Trophoblast cell (in vitro differentiated cells and primary cell): Measurements from ENCODE around the gene HPGDS.
A peak's percentile ranks its signal among the peaks of the same experiment; 100 is the strongest.

Experiments
- DNase-seq, 2 donors: peaks; one replicate each; pipeline ENCODE4 v3.0.0-alpha.2; 2016
- H2AFZ ChIP-seq: 2 replicates; pipeline ENCODE4 v1.6.1; 2013; ENCODE audit warnings: low read length, moderate library complexity, mild to moderate bottlenecking; ENCODE audit not compliant: insufficient read depth, poor library complexity
- H2AK5ac ChIP-seq: 2 replicates; pipeline ENCODE4 v1.6.1; 2013; ENCODE audit warnings: mild to moderate bottlenecking, low read length
- H2BK120ac ChIP-seq: 2 replicates; pipeline ENCODE4 v1.6.1; 2013; ENCODE audit warnings: low read length, mild to moderate bottlenecking, moderate library complexity; ENCODE audit not compliant: insufficient read depth, poor library complexity
- H2BK12ac ChIP-seq: 2 replicates; pipeline ENCODE4 v1.6.1; 2013; ENCODE audit warnings: mild to moderate bottlenecking, low read length, moderate library complexity
- H2BK5ac ChIP-seq: 2 replicates; pipeline ENCODE4 v1.6.1; 2013; ENCODE audit warnings: low read length, low read depth, moderate library complexity, mild to moderate bottlenecking; ENCODE audit not compliant: poor library complexity
- H3K14ac ChIP-seq: 2 replicates; pipeline ENCODE4 v1.6.1; 2013; ENCODE audit warnings: mild to moderate bottlenecking, low read length
- H3K18ac ChIP-seq: 2 replicates; pipeline ENCODE4 v1.6.1; 2013; ENCODE audit warnings: mild to moderate bottlenecking, low read length
- H3K23ac ChIP-seq: 2 replicates; pipeline ENCODE4 v1.6.1; 2013; ENCODE audit warnings: low read length
- H3K27ac ChIP-seq: 2 replicates; pipeline ENCODE4 v1.5.1; 2013; ENCODE audit warnings: low read depth, mild to moderate bottlenecking, inconsistent platforms, low read length, moderate library complexity
- H3K27me3 ChIP-seq: 2 replicates; pipeline ENCODE4 v1.6.1; 2013; ENCODE audit warnings: inconsistent platforms, mild to moderate bottlenecking, low read length, moderate library complexity; ENCODE audit not compliant: insufficient read depth
- H3K36me3 ChIP-seq, 2 experiments: 1 replicate in 1 of 2; 2 replicates in 1 of 2; pipeline ENCODE4 v1.6.1; 2013; ENCODE audit warnings: low read length in 2 of 2, mild to moderate bottlenecking in 2 of 2, moderate library complexity in 1 of 2; ENCODE audit not compliant: insufficient read depth in 2 of 2, control insufficient read depth in 1 of 2
- H3K4ac ChIP-seq: 2 replicates; pipeline ENCODE4 v1.6.1; 2013; ENCODE audit warnings: low read depth, mild to moderate bottlenecking, low read length, moderate library complexity
- H3K4me1 ChIP-seq, 2 experiments: 1 replicate in 1 of 2; 2 replicates in 1 of 2; pipeline ENCODE4 v1.6.1; 2013; ENCODE audit warnings: low read length in 2 of 2, mild to moderate bottlenecking in 2 of 2, moderate library complexity in 1 of 2; ENCODE audit not compliant: insufficient read depth in 2 of 2, control insufficient read depth in 1 of 2
- H3K4me2 ChIP-seq: 2 replicates; pipeline ENCODE4 v1.6.1; 2013; ENCODE audit warnings: inconsistent platforms, mild to moderate bottlenecking, low read length, moderate library complexity
- H3K4me3 ChIP-seq: 2 replicates; pipeline ENCODE4 v1.5.1; 2013; ENCODE audit warnings: mild to moderate bottlenecking, low read depth, low read length, inconsistent platforms
- H3K79me1 ChIP-seq: one replicate; pipeline ENCODE4 v1.6.1; 2013; ENCODE audit warnings: low read length
- H3K79me2 ChIP-seq: 2 replicates; pipeline ENCODE4 v1.6.1; 2013; ENCODE audit warnings: low read length, mild to moderate bottlenecking; ENCODE audit not compliant: control insufficient read depth, insufficient read depth, poor library complexity
- H3K9ac ChIP-seq: 2 replicates; pipeline ENCODE4 v1.6.1; 2013; ENCODE audit warnings: mild to moderate bottlenecking, low read length
- H3K9me3 ChIP-seq: 2 replicates; pipeline ENCODE4 v1.6.1; 2013; ENCODE audit warnings: low read depth, mild to moderate bottlenecking, control low read depth, inconsistent platforms, low read length; ENCODE audit not compliant: insufficient read depth
- H4K12ac ChIP-seq: 2 replicates; pipeline ENCODE4 v1.6.1; 2013; ENCODE audit warnings: low read depth, mild to moderate bottlenecking, low read length, moderate library complexity
- H4K8ac ChIP-seq: 2 replicates; pipeline ENCODE4 v1.6.1; 2013; ENCODE audit warnings: low read depth, mild to moderate bottlenecking, low read length, moderate library complexity
- H4K91ac ChIP-seq: one replicate; pipeline ENCODE4 v1.6.1; 2013; ENCODE audit warnings: low read depth, mild to moderate bottlenecking, low read length, moderate library complexity
- WGBS: extraction: QIAGEN DNeasy Blood & Tissue Kit; methylation state at CpG from one replicate; pipeline ENCODE4 v1.1.7; 2013; ENCODE audit warnings: missing lambda C conversion rate; ENCODE audit not compliant: insufficient read length, insufficient coverage; ENCODE audit errors: extremely low coverage; 5-methylcytosine and 5-hydroxymethylcytosine counted together

Gene HPGDS

GRCh38 chr4:94371290-94371689, 28.7 kb upstream of the HPGDS start:
- Histone ChIP-seq H3K4me1 (no peaks in the 10 kb centered on the region), H3K79me1 (no peaks in the 10 kb centered on the region), H4K12ac (no peak overlapping the region), H4K8ac (no peak overlapping the region), H3K9me3 (no peaks in the 10 kb centered on the region), H3K27ac (no peak overlapping the region), H2BK12ac (no peak overlapping the region), H3K9ac (no peak overlapping the region), H3K14ac (no peak overlapping the region), H2AFZ (no peak overlapping the region), H2BK5ac (no peak overlapping the region), H3K4me3 (no peak overlapping the region), H3K4me2 (no peak overlapping the region), H2BK120ac (no peak overlapping the region), H3K79me2 (no peaks in the 10 kb centered on the region), H4K91ac (no peak overlapping the region), H3K36me3 (no peaks in the 10 kb centered on the region), H3K4ac (no peak overlapping the region), H3K23ac (no peak overlapping the region), H3K18ac (no peak overlapping the region), H3K27me3 (no peaks in the 10 kb centered on the region), H2AK5ac (no peak overlapping the region)
- no peak for DNase-seq

DNA sequence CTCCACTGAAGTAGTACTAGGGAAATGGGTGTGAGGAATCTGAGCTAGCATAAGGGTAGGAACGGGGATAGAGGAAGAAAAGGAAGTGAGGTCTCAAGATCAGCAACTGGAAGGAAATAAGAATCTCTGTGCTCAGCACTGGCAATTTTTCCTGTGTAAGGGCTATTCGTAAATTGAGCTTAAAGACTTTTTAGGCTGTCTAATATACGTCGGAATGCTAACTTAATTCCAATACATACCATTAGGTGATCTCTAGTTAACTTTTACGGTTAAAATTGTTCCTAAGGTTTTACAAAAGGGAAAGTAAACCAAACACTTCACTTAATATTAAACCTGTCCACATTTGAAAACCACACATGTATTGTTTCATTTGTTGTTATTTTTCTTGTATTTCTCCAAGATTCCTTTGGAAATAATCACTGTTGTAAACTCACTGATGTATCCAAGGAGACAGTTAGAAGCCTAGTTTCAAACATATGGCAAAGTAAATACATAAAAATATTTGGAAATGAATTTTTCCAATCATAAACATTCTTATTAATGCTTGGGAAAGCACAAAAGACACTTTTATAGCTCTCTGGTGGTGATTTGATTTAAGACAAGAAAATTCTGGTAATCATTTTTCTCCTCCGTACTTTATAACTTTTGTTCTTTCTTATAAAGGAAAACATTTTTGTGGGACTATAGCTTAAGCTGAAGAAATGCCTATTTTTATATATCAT, 28.1 kb upstream of the HPGDS start:
- no peak overlapping the region for H3K4ac ChIP-seq
- no peaks in the 10 kb centered on the region for H3K36me3 ChIP-seq
- no peak overlapping the region for H4K91ac ChIP-seq
- no peak overlapping the region for H3K4me3 ChIP-seq
- no peaks in the 10 kb centered on the region for H3K79me2 ChIP-seq
- no peak for DNase-seq
- H3K23ac ChIP-seq = peak overlapping the region; percentile 85
- WGBS = no CpG with 5 or more reads among the region's 6 CpGs
- H3K27me3 ChIP-seq = no peaks in the 10 kb centered on the region
- H3K27ac ChIP-seq = no peak overlapping the region
- H3K18ac ChIP-seq = no peak overlapping the region
- H3K4me2 ChIP-seq = no peak overlapping the region
- H3K9me3 ChIP-seq = no peaks in the 10 kb centered on the region
- H2BK5ac ChIP-seq = no peak overlapping the region
- no peak overlapping the region for H2AK5ac ChIP-seq
- H4K8ac ChIP-seq = no peak overlapping the region
- H3K14ac ChIP-seq = no peak overlapping the region
- no peak overlapping the region for H2BK12ac ChIP-seq
- no peak overlapping the region for H2BK120ac ChIP-seq
- H2AFZ ChIP-seq = no peak overlapping the region
- H4K12ac ChIP-seq = no peak overlapping the region
- no peaks in the 10 kb centered on the region for H3K4me1 ChIP-seq
- H3K9ac ChIP-seq = no peak overlapping the region
- H3K79me1 ChIP-seq = no peaks in the 10 kb centered on the region

DNA sequence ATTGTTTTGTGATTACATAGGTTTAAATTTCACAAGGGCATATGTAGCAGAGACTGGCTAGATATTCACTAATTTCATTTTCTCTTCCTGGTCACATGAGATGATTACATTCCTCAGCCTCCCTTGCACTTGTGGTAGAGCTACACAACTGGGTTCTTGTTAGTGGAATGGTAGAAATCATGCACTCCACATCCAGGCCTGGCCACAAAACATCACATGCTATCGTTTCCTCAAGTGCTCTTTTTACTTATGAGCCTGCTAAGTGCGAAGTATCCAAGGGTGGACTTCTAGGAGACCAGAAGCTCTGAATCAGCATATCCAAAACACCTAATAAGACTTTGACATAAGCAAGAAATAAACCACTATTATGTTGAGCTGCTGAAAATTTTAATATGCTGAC, 26.4 kb upstream of the HPGDS start:
- DNase-seq = no peak
- Histone ChIP-seq H3K9ac (no peak overlapping the region), H3K4me3 (no peak overlapping the region), H2BK12ac (no peak overlapping the region), H4K91ac (no peak overlapping the region), H3K4me2 (no peak overlapping the region), H3K9me3 (no peaks in the 10 kb centered on the region), H3K79me1 (no peaks in the 10 kb centered on the region), H3K18ac (no peak overlapping the region), H3K79me2 (no peaks in the 10 kb centered on the region), H4K8ac (no peak overlapping the region), H2BK5ac (no peak overlapping the region), H3K23ac (no peak overlapping the region), H2AFZ (no peak overlapping the region), H2BK120ac (no peak overlapping the region), H3K27ac (no peak overlapping the region), H3K36me3 (no peaks in the 10 kb centered on the region), H4K12ac (no peak overlapping the region), H3K4ac (no peak overlapping the region), H3K14ac (no peak overlapping the region), H2AK5ac (no peak overlapping the region), H3K4me1 (no peaks in the 10 kb centered on the region), H3K27me3 (no peaks in the 10 kb centered on the region)
- WGBS = no CpG with 5 or more reads among the region's 2 CpGs

- Histone ChIP-seq H2BK5ac (no peak overlapping the region), H3K9ac (no peak overlapping the region), H3K36me3 (no peaks in the 10 kb centered on the region), H3K23ac (no peak overlapping the region), H3K9me3 (no peaks in the 10 kb centered on the region), H2BK120ac (no peak overlapping the region), H3K27me3 (no peaks in the 10 kb centered on the region), H2AFZ (no peak overlapping the region), H3K4me1 (no peaks in the 10 kb centered on the region), H3K4ac (no peak overlapping the region), H4K12ac (no peak overlapping the region), H4K91ac (no peak overlapping the region), H4K8ac (no peak overlapping the region), H3K79me2 (no peaks in the 10 kb centered on the region), H3K4me2 (no peak overlapping the region), H2AK5ac (no peak overlapping the region), H3K18ac (no peak overlapping the region), H3K79me1 (no peaks in the 10 kb centered on the region), H2BK12ac (no peak overlapping the region), H3K14ac (no peak overlapping the region), H3K27ac (no peak overlapping the region), H3K4me3 (no peak overlapping the region)
- DNase-seq = no peak
- no CpG with 5 or more reads among the region's 1 CpG for WGBS
These were observed 25.8 kb upstream of the HPGDS start for GRCh38 chr4:94368459-94368858.
